Trophoblast cell (in vitro differentiated cells and primary cell): Measurements from ENCODE around the gene RGPD3.

Experiments
- DNase-seq, 2 donors: peaks; one replicate each; pipeline ENCODE4 v3.0.0-alpha.2; 2016
- H2AFZ ChIP-seq: 2 replicates; pipeline ENCODE4 v1.6.1; 2013; ENCODE audit warnings: low read length, moderate library complexity, mild to moderate bottlenecking; ENCODE audit not compliant: insufficient read depth, poor library complexity
- H2AK5ac ChIP-seq: 2 replicates; pipeline ENCODE4 v1.6.1; 2013; ENCODE audit warnings: mild to moderate bottlenecking, low read length
- H2BK120ac ChIP-seq: 2 replicates; pipeline ENCODE4 v1.6.1; 2013; ENCODE audit warnings: low read length, mild to moderate bottlenecking, moderate library complexity; ENCODE audit not compliant: insufficient read depth, poor library complexity
- H2BK12ac ChIP-seq: 2 replicates; pipeline ENCODE4 v1.6.1; 2013; ENCODE audit warnings: mild to moderate bottlenecking, low read length, moderate library complexity
- H2BK5ac ChIP-seq: 2 replicates; pipeline ENCODE4 v1.6.1; 2013; ENCODE audit warnings: low read length, low read depth, moderate library complexity, mild to moderate bottlenecking; ENCODE audit not compliant: poor library complexity
- H3K14ac ChIP-seq: 2 replicates; pipeline ENCODE4 v1.6.1; 2013; ENCODE audit warnings: mild to moderate bottlenecking, low read length
- H3K18ac ChIP-seq: 2 replicates; pipeline ENCODE4 v1.6.1; 2013; ENCODE audit warnings: mild to moderate bottlenecking, low read length
- H3K23ac ChIP-seq: 2 replicates; pipeline ENCODE4 v1.6.1; 2013; ENCODE audit warnings: low read length
- H3K27ac ChIP-seq: 2 replicates; pipeline ENCODE4 v1.5.1; 2013; ENCODE audit warnings: low read depth, mild to moderate bottlenecking, inconsistent platforms, low read length, moderate library complexity
- H3K27me3 ChIP-seq: 2 replicates; pipeline ENCODE4 v1.6.1; 2013; ENCODE audit warnings: inconsistent platforms, mild to moderate bottlenecking, low read length, moderate library complexity; ENCODE audit not compliant: insufficient read depth
- H3K36me3 ChIP-seq, 2 experiments: 1 replicate in 1 of 2; 2 replicates in 1 of 2; pipeline ENCODE4 v1.6.1; 2013; ENCODE audit warnings: low read length in 2 of 2, mild to moderate bottlenecking in 2 of 2, moderate library complexity in 1 of 2; ENCODE audit not compliant: insufficient read depth in 2 of 2, control insufficient read depth in 1 of 2
- H3K4ac ChIP-seq: 2 replicates; pipeline ENCODE4 v1.6.1; 2013; ENCODE audit warnings: low read depth, mild to moderate bottlenecking, low read length, moderate library complexity
- H3K4me1 ChIP-seq, 2 experiments: 1 replicate in 1 of 2; 2 replicates in 1 of 2; pipeline ENCODE4 v1.6.1; 2013; ENCODE audit warnings: low read length in 2 of 2, mild to moderate bottlenecking in 2 of 2, moderate library complexity in 1 of 2; ENCODE audit not compliant: insufficient read depth in 2 of 2, control insufficient read depth in 1 of 2
- H3K4me2 ChIP-seq: 2 replicates; pipeline ENCODE4 v1.6.1; 2013; ENCODE audit warnings: inconsistent platforms, mild to moderate bottlenecking, low read length, moderate library complexity
- H3K4me3 ChIP-seq: 2 replicates; pipeline ENCODE4 v1.5.1; 2013; ENCODE audit warnings: mild to moderate bottlenecking, low read depth, low read length, inconsistent platforms
- H3K79me1 ChIP-seq: one replicate; pipeline ENCODE4 v1.6.1; 2013; ENCODE audit warnings: low read length
- H3K79me2 ChIP-seq: 2 replicates; pipeline ENCODE4 v1.6.1; 2013; ENCODE audit warnings: low read length, mild to moderate bottlenecking; ENCODE audit not compliant: control insufficient read depth, insufficient read depth, poor library complexity
- H3K9ac ChIP-seq: 2 replicates; pipeline ENCODE4 v1.6.1; 2013; ENCODE audit warnings: mild to moderate bottlenecking, low read length
- H3K9me3 ChIP-seq: 2 replicates; pipeline ENCODE4 v1.6.1; 2013; ENCODE audit warnings: low read depth, mild to moderate bottlenecking, control low read depth, inconsistent platforms, low read length; ENCODE audit not compliant: insufficient read depth
- H4K12ac ChIP-seq: 2 replicates; pipeline ENCODE4 v1.6.1; 2013; ENCODE audit warnings: low read depth, mild to moderate bottlenecking, low read length, moderate library complexity
- H4K8ac ChIP-seq: 2 replicates; pipeline ENCODE4 v1.6.1; 2013; ENCODE audit warnings: low read depth, mild to moderate bottlenecking, low read length, moderate library complexity
- H4K91ac ChIP-seq: one replicate; pipeline ENCODE4 v1.6.1; 2013; ENCODE audit warnings: low read depth, mild to moderate bottlenecking, low read length, moderate library complexity
- WGBS: extraction: QIAGEN DNeasy Blood & Tissue Kit; methylation state at CpG from one replicate; pipeline ENCODE4 v1.1.7; 2013; ENCODE audit warnings: missing lambda C conversion rate; ENCODE audit not compliant: insufficient read length, insufficient coverage; ENCODE audit errors: extremely low coverage; 5-methylcytosine and 5-hydroxymethylcytosine counted together

Gene RGPD3

DNA sequence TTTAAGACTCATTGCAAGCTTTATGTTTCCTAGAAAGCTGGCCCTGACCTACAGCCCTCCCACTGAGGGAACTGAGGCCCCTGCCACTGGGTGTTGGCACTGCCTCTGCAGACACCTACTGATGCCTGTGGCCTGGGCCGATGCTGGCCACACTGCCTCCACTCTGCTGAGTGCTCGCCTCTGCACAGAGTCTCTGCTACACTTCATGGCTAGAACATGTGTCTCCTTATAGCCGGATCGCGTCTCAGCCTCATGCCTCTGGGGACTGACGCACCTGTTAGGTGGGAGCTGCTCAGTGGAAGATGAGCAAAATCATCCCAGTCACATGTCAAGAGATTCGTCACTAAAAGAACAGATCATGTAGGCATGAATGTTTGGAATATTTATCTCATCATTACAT, 108.7 kb downstream of the RGPD3 start:
- no peak overlapping the region for H4K91ac ChIP-seq
- no peak overlapping the region for H3K4ac ChIP-seq
- no peak overlapping the region for H2AK5ac ChIP-seq
- H4K8ac ChIP-seq = no peak overlapping the region
- no peak overlapping the region for H3K27ac ChIP-seq
- no peak overlapping the region for H3K18ac ChIP-seq
- H3K9ac ChIP-seq = no peak overlapping the region
- H3K79me2 ChIP-seq = no peaks in the 10 kb centered on the region
- H3K27me3 ChIP-seq = no peaks in the 10 kb centered on the region
- no peak overlapping the region for H3K4me3 ChIP-seq
- H3K4me2 ChIP-seq = no peak overlapping the region
- no peak overlapping the region for H2BK5ac ChIP-seq
- H3K23ac ChIP-seq = no peak overlapping the region
- H3K9me3 ChIP-seq = no peaks in the 10 kb centered on the region
- WGBS = no CpG with 5 or more reads among the region's 7 CpGs
- H3K4me1 ChIP-seq = no peaks in the 10 kb centered on the region
- H2BK120ac ChIP-seq = no peak overlapping the region
- H3K36me3 ChIP-seq = no peaks in the 10 kb centered on the region
- H3K14ac ChIP-seq = no peak overlapping the region
- H2BK12ac ChIP-seq = no peak overlapping the region
- no peak overlapping the region for H4K12ac ChIP-seq
- no peak for DNase-seq
- H3K79me1 ChIP-seq = no peaks in the 10 kb centered on the region
- H2AFZ ChIP-seq = no peak overlapping the region

DNA sequence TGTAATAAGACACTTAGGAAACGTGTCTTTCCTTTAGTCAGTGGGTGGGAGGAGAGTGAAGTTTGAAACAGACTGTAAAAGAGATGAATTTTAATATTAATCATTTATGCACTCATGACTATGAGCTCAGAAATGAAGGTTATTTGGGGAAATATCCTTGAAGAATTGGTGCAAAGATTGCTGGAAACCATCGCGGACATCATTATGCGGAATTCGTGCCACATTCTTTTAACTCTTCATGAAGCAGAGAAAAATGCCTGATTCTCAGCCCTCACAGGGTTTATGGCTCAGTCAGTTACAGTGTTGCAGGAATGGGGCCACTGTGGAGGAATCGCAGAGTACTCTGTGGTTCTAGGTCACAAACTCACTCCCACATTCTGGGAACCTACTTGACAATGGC, 109.7 kb downstream of the RGPD3 start:
- H3K4ac ChIP-seq = no peak overlapping the region
- no peak overlapping the region for H2BK12ac ChIP-seq
- no peaks in the 10 kb centered on the region for H3K79me2 ChIP-seq
- H3K27me3 ChIP-seq = no peaks in the 10 kb centered on the region
- no peak overlapping the region for H2BK5ac ChIP-seq
- H3K4me3 ChIP-seq = no peak overlapping the region
- no peak overlapping the region for H2AK5ac ChIP-seq
- H3K23ac ChIP-seq = no peak overlapping the region
- H3K9ac ChIP-seq = no peak overlapping the region
- H3K4me2 ChIP-seq = no peak overlapping the region
- no peak overlapping the region for H3K27ac ChIP-seq
- no peaks in the 10 kb centered on the region for H3K4me1 ChIP-seq
- H3K18ac ChIP-seq = no peak overlapping the region
- no peak overlapping the region for H4K8ac ChIP-seq
- no peak overlapping the region for H3K14ac ChIP-seq
- H3K9me3 ChIP-seq = no peaks in the 10 kb centered on the region
- no peak for DNase-seq
- no CpG with 5 or more reads among the region's 6 CpGs for WGBS
- no peaks in the 10 kb centered on the region for H3K79me1 ChIP-seq
- H3K36me3 ChIP-seq = no peaks in the 10 kb centered on the region
- H4K91ac ChIP-seq = no peak overlapping the region
- H2BK120ac ChIP-seq = no peak overlapping the region
- no peak overlapping the region for H2AFZ ChIP-seq
- no peak overlapping the region for H4K12ac ChIP-seq

DNA sequence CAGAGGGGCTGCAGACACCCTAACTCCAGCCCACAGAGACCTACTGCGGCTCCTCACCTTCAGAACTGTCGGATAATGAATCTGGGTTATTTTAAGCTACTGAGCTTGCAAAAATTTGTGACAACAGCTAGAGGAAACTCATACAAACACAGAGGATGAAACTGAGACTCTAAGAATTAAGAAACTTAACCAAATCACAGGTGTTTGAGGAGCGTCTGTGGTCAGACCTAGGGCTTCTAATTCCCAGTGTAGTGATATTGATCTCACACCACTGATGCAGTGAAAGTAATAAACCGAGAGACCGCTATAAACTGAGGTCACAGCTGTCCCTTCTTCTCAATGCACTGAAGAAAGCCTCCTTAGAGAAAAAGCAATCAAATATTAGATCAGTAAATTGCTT, 110.1 kb downstream of the RGPD3 start:
- Histone ChIP-seq H4K8ac (no peak overlapping the region), H3K14ac (no peak overlapping the region), H4K91ac (no peak overlapping the region), H3K27ac (no peak overlapping the region), H3K79me1 (no peaks in the 10 kb centered on the region), H3K4ac (no peak overlapping the region), H3K79me2 (no peaks in the 10 kb centered on the region), H3K27me3 (no peaks in the 10 kb centered on the region), H3K36me3 (no peaks in the 10 kb centered on the region), H3K4me2 (no peak overlapping the region), H2AFZ (no peak overlapping the region), H4K12ac (no peak overlapping the region), H2BK12ac (no peak overlapping the region), H3K9ac (no peak overlapping the region), H3K4me1 (no peaks in the 10 kb centered on the region), H3K23ac (no peak overlapping the region), H3K4me3 (no peak overlapping the region), H2BK120ac (no peak overlapping the region), H3K18ac (no peak overlapping the region), H2AK5ac (no peak overlapping the region), H2BK5ac (no peak overlapping the region), H3K9me3 (no peaks in the 10 kb centered on the region)
- no CpG with 5 or more reads among the region's 5 CpGs for WGBS
- DNase-seq = no peak

DNA sequence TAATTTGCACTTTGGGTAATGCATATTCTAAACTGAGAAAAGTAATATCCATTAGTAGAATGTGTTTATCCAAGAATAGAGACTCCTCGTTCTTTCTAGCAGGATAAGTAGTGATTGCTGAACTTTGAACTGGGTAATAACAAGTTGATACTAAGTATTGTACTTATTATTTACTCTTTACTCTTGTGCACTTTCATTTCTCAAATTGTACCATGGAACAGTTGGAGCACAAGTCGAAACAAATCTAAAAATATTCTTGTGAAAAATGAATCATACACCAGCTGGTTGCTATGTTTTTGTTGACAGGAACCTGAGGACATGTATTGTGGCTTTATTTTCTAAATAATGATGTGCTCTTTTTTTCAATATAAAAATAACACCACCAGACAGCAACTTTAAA, 111.9 kb downstream of the RGPD3 start:
- Histone ChIP-seq H3K27ac (no peak overlapping the region), H3K9ac (no peak overlapping the region), H2AFZ (no peak overlapping the region), H4K91ac (no peak overlapping the region), H2BK120ac (no peak overlapping the region), H2AK5ac (no peak overlapping the region), H3K9me3 (no peaks in the 10 kb centered on the region), H3K14ac (no peak overlapping the region), H3K79me1 (no peaks in the 10 kb centered on the region), H2BK5ac (no peak overlapping the region), H4K8ac (no peak overlapping the region), H3K18ac (no peak overlapping the region), H3K79me2 (no peaks in the 10 kb centered on the region), H3K36me3 (no peaks in the 10 kb centered on the region), H3K4me1 (no peaks in the 10 kb centered on the region), H3K4me2 (no peak overlapping the region), H3K27me3 (no peaks in the 10 kb centered on the region), H3K4me3 (no peak overlapping the region), H2BK12ac (no peak overlapping the region), H3K23ac (no peak overlapping the region), H3K4ac (no peak overlapping the region), H4K12ac (no peak overlapping the region)
- WGBS = no CpG with 5 or more reads among the region's 2 CpGs
- no peak for DNase-seq
